Activated CD4-positive, alpha-beta T cell treated with anti-CD3 and anti-CD28 coated beads for 1 hour (primary cell): ENCODE data around the gene TBC1D23.
"Not testable (repeated sequence)": the region's sequence is repeated elsewhere in the genome, so short reads cannot be mapped to it uniquely, and the experiment has no call there.

Source experiments
- DNase-seq: peaks from one replicate; pipeline ENCODE4 v3.0.0-alpha.2; 2020

The TBC1D23 gene

GRCh38 chr3:100257586-100257985 lies 3.2 kb upstream of the TBC1D23 start:
- DNase-seq = no peak

GRCh38 chr3:100260081-100260684 lies 609 bp upstream of the TBC1D23 start:
- DNase-seq = no peak

- DNase-seq = no peak
Observed at GRCh38 chr3:100261485-100261903, 702 bp downstream of the TBC1D23 start.

GRCh38 chr3:100262925-100263324 lies 2.1 kb downstream of the TBC1D23 start:
- not testable (repeated sequence) for DNase-seq

GRCh38 chr3:100263583-100263982 lies 2.8 kb downstream of the TBC1D23 start:
- DNase-seq = no peak

GRCh38 chr3:100264242-100264641 lies 3.5 kb downstream of the TBC1D23 start:
- no peak for DNase-seq

- DNase-seq = no peak
Observed at GRCh38 chr3:100265016-100265415, 4.2 kb downstream of the TBC1D23 start.

- DNase-seq = no peak
Observed at GRCh38 chr3:100266531-100266930, 5.7 kb downstream of the TBC1D23 start.

- DNase-seq = no peak
Observed at GRCh38 chr3:100268156-100268555, 7.4 kb downstream of the TBC1D23 start.

- no peak for DNase-seq
Observed at GRCh38 chr3:100269001-100269400, 8.2 kb downstream of the TBC1D23 start.

- DNase-seq = no peak
Observed at GRCh38 chr3:100269410-100270214, 8.8 kb downstream of the TBC1D23 start.

- DNase-seq = no peak
Observed at GRCh38 chr3:100270215-100270583, 9.4 kb downstream of the TBC1D23 start.

GRCh38 chr3:100271522-100271921 lies 10.7 kb downstream of the TBC1D23 start:
- DNase-seq = no peak

- not testable (repeated sequence) for DNase-seq
Observed at GRCh38 chr3:100272797-100273611, 12.2 kb downstream of the TBC1D23 start.

GRCh38 chr3:100274361-100274760 lies 13.6 kb downstream of the TBC1D23 start:
- no peak for DNase-seq

GRCh38 chr3:100277255-100277800 lies 16.5 kb downstream of the TBC1D23 start:
- DNase-seq = no peak

- DNase-seq = no peak
Observed at GRCh38 chr3:100278910-100279309, 18.1 kb downstream of the TBC1D23 start.

GRCh38 chr3:100288288-100288894 lies 27.6 kb downstream of the TBC1D23 start:
- DNase-seq = no peak

GRCh38 chr3:100289339-100289738 lies 28.5 kb downstream of the TBC1D23 start:
- DNase-seq = no peak

GRCh38 chr3:100295089-100295488 lies 34.3 kb downstream of the TBC1D23 start:
- no peak for DNase-seq

- DNase-seq = no peak
Observed at GRCh38 chr3:100297784-100298183, 37.0 kb downstream of the TBC1D23 start.

GRCh38 chr3:100299016-100299415 lies 38.2 kb downstream of the TBC1D23 start:
- DNase-seq = no peak

GRCh38 chr3:100306695-100307094 lies 45.9 kb downstream of the TBC1D23 start:
- DNase-seq = no peak
